ENCODE data around the gene SPI1. TPM values are rescaled to one million over a fixed set of nuclear protein-coding genes. Genes with fewer than 3 reads are reported as not detected.

The SPI1 gene
- total RNA-seq, 1 donor from 2014 or later, result 2.2 TPM

DNA sequence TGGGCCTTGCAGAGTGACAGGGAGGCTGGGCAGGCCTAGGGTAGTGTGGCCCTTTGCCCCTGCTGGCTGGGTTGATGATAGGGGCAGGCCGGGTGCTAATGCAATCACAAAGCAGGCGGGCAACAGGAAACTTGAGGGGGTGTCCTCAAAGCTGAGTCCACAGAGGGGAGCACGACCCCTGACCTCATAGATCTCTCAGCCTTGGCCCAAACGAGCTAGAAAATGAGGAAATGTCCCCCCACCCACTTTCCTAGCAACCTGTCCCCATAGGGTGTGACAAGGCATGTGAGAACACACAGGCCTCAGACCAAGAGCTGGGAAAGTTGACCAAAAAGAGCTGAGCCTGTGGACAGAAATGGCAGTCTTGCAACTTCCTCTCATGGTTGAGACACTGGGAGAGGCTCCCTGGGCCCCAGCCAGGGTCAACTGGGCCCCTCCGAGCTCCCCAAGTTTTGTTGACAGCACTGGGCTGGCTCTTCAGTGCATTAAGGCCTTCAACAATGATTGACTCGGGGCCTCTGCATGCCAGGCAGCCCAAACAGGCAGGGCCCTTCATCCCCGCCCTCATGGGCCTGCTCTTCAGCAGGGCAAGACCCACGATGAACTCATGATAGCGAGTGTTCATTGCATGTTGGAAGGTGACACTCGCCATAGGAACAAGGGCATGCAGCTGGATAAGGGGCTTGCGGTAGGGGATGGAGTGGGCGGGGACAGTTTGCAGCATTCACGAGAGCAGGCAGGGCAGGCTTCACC lies 9.8 kb upstream of the SPI1 start:
- ATAC-seq, result peak; percentile 14

GRCh38 chr11:47384498-47384897 lies 6.2 kb upstream of the SPI1 start:
- ATAC-seq, result no peak

DNA sequence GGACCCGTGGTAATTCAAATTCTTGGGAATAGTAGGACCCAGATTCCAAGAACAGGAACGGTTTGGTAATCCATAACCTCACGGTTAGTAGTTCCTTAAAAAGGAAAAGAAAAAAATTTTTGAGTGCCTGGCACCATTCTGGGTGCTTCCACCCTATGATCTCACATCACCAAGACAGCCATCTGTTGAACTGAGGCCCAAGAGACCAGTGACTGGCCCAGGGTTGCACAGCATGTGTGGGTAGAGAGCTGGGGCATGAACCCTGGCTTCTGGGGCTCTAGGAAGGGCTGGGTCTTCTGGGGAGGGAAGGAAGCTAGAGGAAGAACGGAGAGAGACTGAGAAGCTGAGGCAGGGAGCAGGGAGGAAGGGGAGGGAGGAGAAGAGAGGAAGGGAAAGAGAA lies 4.7 kb upstream of the SPI1 start:
- no peak for ATAC-seq

DNA sequence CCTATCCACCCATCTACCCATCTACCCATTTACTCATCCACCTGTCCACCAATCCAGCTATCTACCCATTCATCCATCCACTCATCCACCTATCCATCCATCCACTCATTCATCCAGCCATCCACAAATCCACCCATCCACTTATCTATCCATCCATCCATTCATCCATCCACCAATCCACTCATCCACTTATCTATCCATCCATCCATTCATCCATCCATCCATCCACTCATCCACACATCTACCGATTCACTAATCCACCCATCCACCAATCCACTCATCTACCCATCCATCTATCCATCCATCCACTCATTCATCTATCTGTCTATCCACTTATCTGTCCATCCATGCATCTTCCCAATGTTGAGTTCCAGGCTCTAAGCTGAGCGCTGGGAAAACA lies 1.7 kb upstream of the SPI1 start:
- no peak for ATAC-seq

GRCh38 chr11:47379317-47379716 lies 970 bp upstream of the SPI1 start:
- ATAC-seq, result no peak

DNA sequence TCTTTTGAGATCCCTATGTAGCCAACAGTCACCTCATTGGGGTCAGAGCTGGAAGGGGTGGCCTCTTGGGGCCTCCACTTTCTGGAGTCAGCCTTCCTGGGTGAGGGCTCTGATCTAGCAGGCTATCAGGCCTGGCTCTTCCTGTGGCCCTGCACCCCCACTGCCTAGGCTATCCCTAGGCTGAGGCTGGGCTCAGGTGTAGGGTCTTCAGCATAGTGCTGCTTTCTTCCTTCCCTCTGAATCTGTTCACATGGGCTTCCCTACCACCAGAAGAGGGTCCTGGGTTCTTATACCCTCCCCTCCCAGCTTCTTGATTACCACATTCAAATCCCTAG lies 456 bp upstream of the SPI1 start:
- no peak for ATAC-seq

DNA sequence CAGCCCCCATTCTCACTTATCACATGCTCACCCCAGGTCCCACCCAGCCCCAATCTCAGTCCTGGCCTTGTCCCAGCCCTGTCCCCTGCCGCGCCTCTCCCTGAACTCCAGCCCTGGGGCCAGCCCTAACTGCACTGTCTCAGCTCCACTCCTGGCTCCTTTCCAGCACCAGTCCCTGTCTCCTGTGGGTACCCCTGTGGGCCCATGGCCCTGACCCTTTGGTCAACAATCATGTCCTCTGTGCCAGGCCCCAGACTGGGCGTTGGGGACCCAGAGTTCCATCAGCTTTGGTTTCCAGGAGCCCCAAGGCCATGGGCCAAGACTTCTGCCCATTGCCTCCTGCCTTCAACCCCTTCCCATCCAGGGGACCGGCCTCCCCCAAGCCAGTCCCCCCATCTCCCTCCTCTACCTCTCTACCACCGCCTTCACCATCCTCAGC lies 757 bp downstream of the SPI1 start:
- peak; percentile 6 for ATAC-seq

DNA sequence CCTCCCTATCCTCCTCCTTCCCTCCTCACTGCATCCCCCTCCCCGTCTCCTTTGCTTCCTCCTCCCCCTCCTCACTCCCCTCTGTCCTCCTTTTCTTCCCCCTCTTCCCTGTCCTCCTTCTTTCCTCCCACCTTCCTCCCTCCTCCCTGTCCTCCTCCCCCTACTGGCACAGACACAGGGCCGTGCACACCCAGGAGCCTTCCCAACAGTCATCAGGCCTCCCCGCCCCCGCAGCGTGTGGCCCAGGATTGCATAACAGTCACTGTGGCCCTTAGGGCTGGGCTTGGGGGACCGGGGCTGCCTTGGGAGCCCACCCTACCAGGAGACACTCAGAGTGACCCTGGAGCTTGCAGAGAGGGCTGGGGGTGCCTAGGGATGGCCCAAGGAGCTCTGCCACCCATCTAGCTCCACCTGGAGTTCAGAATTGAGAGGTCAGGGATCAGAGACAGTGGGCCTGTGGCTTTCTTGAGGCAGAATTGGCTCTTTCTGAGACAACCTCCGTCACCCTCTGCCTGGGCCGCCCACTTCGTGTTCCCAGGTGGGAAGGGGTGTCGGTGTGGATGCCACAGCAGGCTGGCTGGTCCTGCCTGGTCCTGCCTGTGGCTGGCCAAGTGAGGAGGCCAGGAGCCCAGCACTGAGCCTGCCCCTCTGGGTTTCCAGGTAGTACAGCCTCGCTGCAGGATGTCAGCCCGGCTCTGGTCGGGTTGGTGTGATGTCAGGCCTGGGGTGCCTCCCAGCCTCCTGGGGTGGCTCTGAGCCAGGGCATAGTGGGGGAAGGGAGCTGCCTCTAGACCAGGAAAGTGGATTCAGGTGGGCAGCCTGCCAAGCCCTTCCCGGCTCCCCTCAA lies 1.6 kb downstream of the SPI1 start:
- ATAC-seq, result peak; percentile 25

DNA sequence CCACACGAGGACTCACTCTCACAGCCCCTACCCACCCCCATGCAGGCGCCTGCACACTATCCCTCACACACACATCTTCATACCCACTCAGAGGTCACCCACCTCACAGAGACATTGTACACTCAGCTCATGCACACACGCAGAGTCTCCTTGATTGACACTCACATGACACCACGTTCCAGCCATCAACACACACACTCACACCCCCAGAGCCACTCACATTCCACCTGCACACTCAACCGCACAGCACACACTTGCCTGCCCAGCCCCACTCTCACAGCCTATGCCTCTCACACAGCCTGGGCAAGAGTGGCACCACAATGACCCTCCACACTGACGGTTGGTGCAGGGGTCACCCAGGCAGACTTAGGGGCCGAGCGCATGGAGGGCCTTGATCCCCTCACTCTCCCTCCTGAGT lies 2.2 kb downstream of the SPI1 start:
- no peak for ATAC-seq

- no peak for ATAC-seq
Measured at GRCh38 chr11:47375546-47376085, 2.7 kb downstream of the SPI1 start.

DNA sequence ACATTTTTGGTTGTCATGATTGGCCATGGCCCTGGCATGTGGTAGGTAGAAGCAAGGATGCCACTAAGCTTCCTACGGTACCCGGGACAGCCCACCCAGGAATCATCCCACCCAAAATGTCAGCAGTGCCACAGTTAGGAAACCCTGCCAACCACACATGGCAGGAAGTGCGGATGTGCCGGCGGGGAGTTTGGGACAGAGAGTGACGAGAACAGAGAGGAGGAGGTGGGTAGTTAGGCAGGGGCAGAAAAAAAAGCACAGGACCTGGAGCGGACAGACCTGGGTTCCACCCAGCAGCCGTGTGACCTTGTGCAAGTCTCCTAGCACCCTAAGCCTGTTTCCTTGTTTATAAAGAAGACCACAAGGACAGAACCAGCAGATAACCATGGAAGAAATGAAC lies 3.3 kb downstream of the SPI1 start:
- ATAC-seq, result no peak

DNA sequence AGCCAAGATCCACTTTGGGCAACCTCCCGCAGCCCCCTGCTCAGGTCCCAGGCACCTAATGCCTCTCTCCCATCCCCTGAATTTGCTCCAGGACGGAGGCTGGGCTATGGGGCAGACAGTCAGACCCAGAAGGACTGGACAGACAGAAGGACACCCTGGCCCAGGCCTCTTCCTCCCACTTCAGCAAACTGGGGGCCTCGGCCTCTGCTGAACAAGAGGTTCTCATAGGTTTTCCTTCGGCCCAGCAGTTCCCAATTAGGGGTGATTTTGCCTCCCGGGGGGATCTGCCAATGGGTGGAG lies 3.7 kb downstream of the SPI1 start:
- no peak for ATAC-seq

DNA sequence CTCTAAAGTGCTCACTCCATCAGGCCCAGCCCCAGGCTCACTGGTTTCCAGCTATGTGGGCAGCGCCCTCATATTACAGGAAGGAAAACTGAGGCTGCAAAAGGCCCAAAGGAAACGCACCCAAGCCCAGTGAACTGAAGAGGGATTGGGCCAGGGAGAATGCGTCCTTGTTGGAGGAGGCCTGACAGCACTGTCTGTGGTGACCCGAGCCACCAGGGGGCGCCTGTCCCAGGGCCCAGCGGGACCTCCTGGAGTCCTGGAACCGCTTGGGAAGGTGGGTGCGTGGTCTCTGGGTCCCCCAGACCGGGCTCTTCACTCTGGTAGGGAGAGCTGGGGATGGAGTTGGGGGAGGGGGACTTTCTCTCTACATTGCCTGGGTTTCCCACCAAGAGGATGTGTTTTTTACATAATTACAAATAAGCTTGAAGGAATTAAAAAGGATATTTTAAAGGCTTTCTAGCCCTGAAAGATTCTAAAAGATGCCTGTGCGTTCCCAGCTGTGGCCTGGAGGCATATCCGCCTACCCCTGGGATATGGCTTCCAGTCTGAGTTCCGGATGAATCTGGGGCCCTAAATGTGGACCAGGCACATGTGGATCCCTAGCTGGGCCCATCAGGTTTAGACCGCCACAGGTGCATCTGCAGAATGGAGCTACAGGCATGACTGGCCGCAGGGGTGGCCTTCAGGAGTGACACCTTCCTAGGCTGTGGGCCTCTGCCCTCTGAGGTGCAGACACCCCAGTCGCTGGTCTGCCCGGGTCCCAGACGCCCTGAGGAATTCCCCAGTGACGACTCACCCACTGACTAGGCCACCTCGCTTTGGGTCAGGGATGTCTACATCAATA lies 4.2 kb downstream of the SPI1 start:
- peak; percentile 73 for ATAC-seq

GRCh38 chr11:47372422-47372821 lies 5.9 kb downstream of the SPI1 start:
- no peak for ATAC-seq

DNA sequence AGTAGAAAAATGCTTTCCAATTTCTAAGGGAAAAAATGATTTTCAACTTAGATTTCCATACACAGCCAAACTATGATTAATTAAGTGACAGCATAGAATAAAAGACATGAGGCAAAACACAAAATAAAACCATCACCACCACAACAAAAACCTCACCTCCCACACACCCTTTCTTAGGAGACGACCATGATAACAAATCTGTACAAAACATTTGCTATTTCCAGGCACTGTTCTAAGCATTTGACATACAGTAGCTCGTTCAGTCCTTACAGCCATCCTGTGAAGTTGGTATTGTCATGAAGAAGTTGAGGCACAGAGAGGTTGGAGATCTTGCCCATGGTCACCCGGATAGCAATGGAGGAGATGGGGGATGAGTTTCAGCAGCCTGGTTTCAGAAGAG lies 8.7 kb downstream of the SPI1 start:
- ATAC-seq, result no peak

DNA sequence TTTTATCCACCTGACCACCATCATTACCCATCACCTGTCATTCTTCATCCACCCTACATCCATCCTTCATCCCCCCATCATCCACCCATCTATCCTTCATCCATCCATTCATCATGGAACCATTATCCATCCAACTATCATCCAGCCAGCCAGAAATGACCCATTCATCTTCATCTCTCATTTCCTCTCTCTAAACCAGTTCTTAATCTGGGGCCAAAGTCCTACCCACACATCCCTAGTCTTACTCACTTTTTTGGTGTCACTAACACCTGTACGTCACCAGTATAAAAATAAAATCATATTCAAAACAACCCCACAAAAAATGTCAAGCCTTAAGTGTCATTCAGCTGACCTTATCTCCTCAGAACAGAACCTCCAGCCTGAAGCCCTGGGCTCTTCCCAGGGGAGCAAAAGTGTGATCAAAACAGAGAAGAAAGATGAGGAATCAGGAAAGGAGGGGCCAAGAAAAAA lies 12.3 kb downstream of the SPI1 start:
- ATAC-seq, result no peak

- no peak for ATAC-seq
Measured at GRCh38 chr11:47361419-47361818, 16.9 kb downstream of the SPI1 start.

- no peak for ATAC-seq
Measured at GRCh38 chr11:47360341-47360740, 18.0 kb downstream of the SPI1 start.

- ATAC-seq, result no peak
Measured at GRCh38 chr11:47359586-47359985, 18.8 kb downstream of the SPI1 start.

GRCh38 chr11:47359162-47359561 lies 19.2 kb downstream of the SPI1 start:
- ATAC-seq, result no peak

GRCh38 chr11:47358731-47359051 lies 19.7 kb downstream of the SPI1 start:
- ATAC-seq, result no peak

GRCh38 chr11:47357985-47358730 lies 20.2 kb downstream of the SPI1 start:
- ATAC-seq, result no peak

DNA sequence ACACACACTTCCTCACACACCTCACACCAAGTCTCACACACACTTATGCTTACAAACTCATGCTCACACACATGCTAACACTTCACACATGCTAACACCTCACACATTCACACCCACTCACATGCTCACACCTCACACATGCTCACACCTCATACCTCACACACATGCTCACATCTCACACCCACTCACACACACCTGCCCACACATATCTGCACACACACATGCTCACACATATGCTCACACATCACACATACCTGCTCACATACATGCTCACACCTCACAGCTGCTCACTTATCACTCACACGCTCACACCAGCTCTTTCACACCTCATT lies 21.4 kb downstream of the SPI1 start:
- no peak for ATAC-seq
